Measurements from ENCODE around the gene ABCD4. TPM values are rescaled to one million over a fixed set of nuclear protein-coding genes. Genes with fewer than 3 reads are reported as not detected.

The ABCD4 gene
- total RNA-seq, 1 experiment from 2014 or later, result 30.6 TPM

GRCh38 chr14:74239848-74240793 lies 62.6 kb downstream of the ABCD4 start:
- H3K4me3 ChIP-seq, result no peak overlapping the region
- H3K27me3 ChIP-seq, result no peaks in the 10 kb centered on the region
- no peaks in the 10 kb centered on the region for H3K36me3 ChIP-seq
- no peak overlapping the region for H3K27ac ChIP-seq
- DNase-seq, result no peak
- no peaks in the 10 kb centered on the region for H3K9me3 ChIP-seq (replicated peaks)
- H3K4me1 ChIP-seq, result no peaks in the 10 kb centered on the region

GRCh38 chr14:74238974-74239847 lies 63.5 kb downstream of the ABCD4 start, which contains the start of gene VSX2:
Gene VSX2 (plus strand): TSS chr14:74239449. CDS start chr14:74239562, 113 bp downstream.
- no peaks in the 10 kb centered on the region for H3K36me3 ChIP-seq
- no peak within 1 kb of the TSS for H3K4me3 ChIP-seq
- no peak within 1 kb of the TSS for H3K27ac ChIP-seq
- H3K4me1 ChIP-seq, result no peaks in the 10 kb centered on the region
- H3K27me3 ChIP-seq, result no peaks in the 10 kb centered on the region
- no peaks in the 10 kb centered on the region for H3K9me3 ChIP-seq (replicated peaks)
- DNase-seq, result no peak

- Histone ChIP-seq H3K36me3 (no peaks in the 10 kb centered on the region), H3K27ac (no peak overlapping the region)
Observed at GRCh38 chr14:74237441-74237840, 65.3 kb downstream of the ABCD4 start.

More at GRCh38 chr14:74237441-74237840, 65.3 kb downstream of the ABCD4 start:
- H3K4me1 ChIP-seq, result no peaks in the 10 kb centered on the region
- H3K4me3 ChIP-seq, result no peak overlapping the region
- no peaks in the 10 kb centered on the region for H3K27me3 ChIP-seq
- DNase-seq, result no peak
- no peaks in the 10 kb centered on the region for H3K9me3 ChIP-seq (replicated peaks)

Other genes starting within 250 kb of the ABCD4 start
- 13.2 and 14.2 TPM in 2 replicates for gene ALDH6A1, start 218.5 kb downstream of the ABCD4 start, total RNA-seq (2014; rRNA removed; shearing (Covaris generic))
- 20.5 and 21.3 TPM in 2 replicates for gene LIN52, start 218.0 kb downstream of the ABCD4 start, total RNA-seq (2014; rRNA removed; shearing (Covaris generic))
- 0.02 and 0.03 TPM in 2 replicates for gene VSX2, start 63.5 kb downstream of the ABCD4 start, total RNA-seq (2014; rRNA removed; shearing (Covaris generic))
- gene VRTN, start 45.5 kb upstream of the ABCD4 start, total RNA-seq (2014; rRNA removed; shearing (Covaris generic)), result not detected in 2 replicates
- not detected in 2 replicates for gene SYNDIG1L, start 123.3 kb upstream of the ABCD4 start, total RNA-seq (2014; rRNA removed; shearing (Covaris generic))
- gene NPC2, start 190.4 kb upstream of the ABCD4 start, total RNA-seq (2014; rRNA removed; shearing (Covaris generic)), result 91.8 and 99.2 TPM in 2 replicates
- 31.7 and 33.9 TPM in 2 replicates for gene ISCA2, start 190.8 kb upstream of the ABCD4 start, total RNA-seq (2014; rRNA removed; shearing (Covaris generic))